ENCODE results near the gene SPATA13. TPM values are rescaled to one million over a fixed set of nuclear protein-coding genes. Genes with fewer than 3 reads are reported as not detected.
"Not testable (repeated sequence)": the region's sequence is repeated elsewhere in the genome, so short reads cannot be mapped to it uniquely, and the experiment has no call there.

SPATA13 gene
- total RNA-seq, 1 donor from 2014 or later: 20.1 TPM

- Histone ChIP-seq H3K27ac (no peak overlapping the region), H3K27me3 (no peaks in the 10 kb centered on the region), H3K36me3 (no peaks in the 10 kb centered on the region), H3K4me3 (no peak overlapping the region), H3K9me3 (no peaks in the 10 kb centered on the region), H3K4me1 (no peaks in the 10 kb centered on the region)
- no peak for DNase-seq (ENCODE audit: extremely low spot score in 2 of 2)
- TF ChIP-seq POLR2A (IDR thresholded peaks at IDR 0.05) (no peak), CTCF (IDR thresholded peaks at IDR 0.05) (no peak), POLR2AphosphoS5 (IDR thresholded peaks at IDR 0.05; ENCODE audit: insufficient read depth in 1 of 2, low read depth in 1 of 2) (no peak)
- intact Hi-C loops (cut with DNase I): no loop called here
These were observed 40.7 kb upstream of the SPATA13 start for GRCh38 chr13:24119626-24120508.

- H3K4me3 ChIP-seq; H3K36me3 ChIP-seq; H3K27ac ChIP-seq; H3K4me1 ChIP-seq; intact Hi-C loops (cut with DNase I); H3K9me3 ChIP-seq; DNase-seq (ENCODE audit: extremely low spot score in 2 of 2); H3K27me3 ChIP-seq: not testable (repeated sequence)
These were observed 38.5 kb upstream of the SPATA13 start for GRCh38 chr13:24122045-24122444.

GRCh38 chr13:24122569-24122968, 38.0 kb upstream of the SPATA13 start:
- DNase-seq (ENCODE audit: extremely low spot score in 2 of 2): no peak
- no peaks in the 10 kb centered on the region for H3K9me3 ChIP-seq
- no peaks in the 10 kb centered on the region for H3K4me1 ChIP-seq
- no peak for TF ChIP-seq POLR2A (IDR thresholded peaks at IDR 0.05)
- TF ChIP-seq POLR2AphosphoS5 (IDR thresholded peaks at IDR 0.05; ENCODE audit: insufficient read depth in 1 of 2, low read depth in 1 of 2): no peak
- no peak for TF ChIP-seq CTCF (IDR thresholded peaks at IDR 0.05)
- no peaks in the 10 kb centered on the region for H3K36me3 ChIP-seq
- intact Hi-C loops (cut with DNase I): no loop called here
- no peaks in the 10 kb centered on the region for H3K27me3 ChIP-seq
- no peak overlapping the region for H3K27ac ChIP-seq
- no peak overlapping the region for H3K4me3 ChIP-seq

- Histone ChIP-seq H3K9me3 (no peaks in the 10 kb centered on the region), H3K4me3 (no peak overlapping the region), H3K27ac (no peak overlapping the region), H3K27me3 (no peaks in the 10 kb centered on the region), H3K4me1 (no peaks in the 10 kb centered on the region), H3K36me3 (no peaks in the 10 kb centered on the region)
- intact Hi-C loops (cut with DNase I): no loop called here
- DNase-seq (ENCODE audit: extremely low spot score in 2 of 2): no peak
- TF ChIP-seq POLR2A (IDR thresholded peaks at IDR 0.05): no peak
- TF ChIP-seq CTCF (IDR thresholded peaks at IDR 0.05): no peak
- TF ChIP-seq POLR2AphosphoS5 (IDR thresholded peaks at IDR 0.05; ENCODE audit: insufficient read depth in 1 of 2, low read depth in 1 of 2): no peak
These were observed 36.8 kb upstream of the SPATA13 start for GRCh38 chr13:24123761-24124160.

GRCh38 chr13:24124789-24125476, 35.6 kb upstream of the SPATA13 start:
- Histone ChIP-seq H3K4me3 (no peak overlapping the region), H3K27me3 (no peaks in the 10 kb centered on the region), H3K4me1 (no peaks in the 10 kb centered on the region), H3K9me3 (no peaks in the 10 kb centered on the region), H3K27ac (no peak overlapping the region), H3K36me3 (no peaks in the 10 kb centered on the region)
- DNase-seq (ENCODE audit: extremely low spot score in 2 of 2): no peak
- no peak for TF ChIP-seq CTCF (IDR thresholded peaks at IDR 0.05)
- no peak for TF ChIP-seq POLR2AphosphoS5 (IDR thresholded peaks at IDR 0.05; ENCODE audit: insufficient read depth in 1 of 2, low read depth in 1 of 2)
- TF ChIP-seq POLR2A (IDR thresholded peaks at IDR 0.05): no peak
- intact Hi-C loops (cut with DNase I): no loop called here

Data from vagina (tissue), 2 donors.